ENCODE results near the gene TOX3. TPM values are rescaled to one million over a fixed set of nuclear protein-coding genes. Genes with fewer than 3 reads are reported as not detected.

TOX3 gene
- total and polyA plus RNA-seq, 2 donors (not counting 3 experiments of a cell fraction or from before 2014, with no cell fraction given) = not detected

GRCh38 chr16:52463904-52464303 is 83.0 kb downstream of the TOX3 start:
- Histone ChIP-seq H3K9me1 (replicated peaks; ENCODE audit: control insufficient read depth, extremely low read depth, insufficient read depth, low read length) (no peaks in the 10 kb centered on the region), H2AFZ (ENCODE audit: low read depth, low read length) (no peak overlapping the region), H3K36me3 (ENCODE audit: control insufficient read depth in 2 of 2, extremely low read depth in 1 of 2, insufficient read depth in 2 of 2, low read length in 2 of 2) (no peaks in the 10 kb centered on the region), H3K4me3 (replicated peaks in 1 of 3; ENCODE audit: insufficient read depth in 1 of 3, low read depth in 1 of 3, low read length in 3 of 3) (no peak overlapping the region), H3K79me2 (ENCODE audit: control insufficient read depth, insufficient read depth, low read length) (no peaks in the 10 kb centered on the region), H3K9me3 (replicated peaks; ENCODE audit: control insufficient read depth, insufficient read depth, low read length) (no peaks in the 10 kb centered on the region), H3K27me3 (ENCODE audit: control insufficient read depth in 2 of 2, insufficient read depth in 2 of 2, low read length in 2 of 2) (no peaks in the 10 kb centered on the region), H3K27ac (ENCODE audit: insufficient read depth, low read depth, low read length) (no peak overlapping the region), H4K20me1 (replicated peaks; ENCODE audit: control insufficient read depth, extremely low read depth, insufficient read depth, low read length) (no peaks in the 10 kb centered on the region), H3K4me2 (ENCODE audit: insufficient read depth, low read length) (no peak overlapping the region), H3K4me1 (ENCODE audit: control insufficient read depth, extremely low read depth, insufficient read depth, low read length) (no peaks in the 10 kb centered on the region), H3K9ac (replicated peaks; ENCODE audit: extremely low read depth, insufficient read depth, low read length) (no peak overlapping the region)
- POLR2A ChIA-PET = no interaction called here
- no peak for FAIRE-seq
- BruUV-seq (replicated peaks) = no TSS peak
- CTCF ChIA-PET = no interaction called here
- intact Hi-C loops (cut with micrococcal nuclease) (no loop called here), dilution Hi-C loops (cut with MboI; ENCODE audit: extremely low pct_ligation_motif_present, low sequenced_read_pairs) (no loop called here)
- no peak for TF ChIP-seq FOS (IDR thresholded peaks at IDR 0.05; ENCODE audit: borderline replicate concordance, insufficient read depth, low read length)
- no peak for DNase-seq (ENCODE audit: low read depth, low spot score)

GRCh38 chr16:52462816-52463215 is 84.1 kb downstream of the TOX3 start:
- H3K4me1 ChIP-seq (ENCODE audit: control insufficient read depth, extremely low read depth, insufficient read depth, low read length) = no peaks in the 10 kb centered on the region

More at GRCh38 chr16:52462816-52463215, 84.1 kb downstream of the TOX3 start:
- H3K79me2 ChIP-seq (ENCODE audit: control insufficient read depth, insufficient read depth, low read length) = no peaks in the 10 kb centered on the region
- FAIRE-seq (no peak), DNase-seq (ENCODE audit: low read depth, low spot score) (no peak)
- H4K20me1 ChIP-seq (replicated peaks; ENCODE audit: control insufficient read depth, extremely low read depth, insufficient read depth, low read length) = no peaks in the 10 kb centered on the region
- H3K4me2 ChIP-seq (ENCODE audit: insufficient read depth, low read length) = no peak overlapping the region
- H3K4me3 ChIP-seq (replicated peaks in 1 of 3; ENCODE audit: insufficient read depth in 1 of 3, low read depth in 1 of 3, low read length in 3 of 3) = no peak overlapping the region
- intact Hi-C loops (cut with micrococcal nuclease) (no loop called here), dilution Hi-C loops (cut with MboI; ENCODE audit: extremely low pct_ligation_motif_present, low sequenced_read_pairs) (no loop called here)
- no peaks in the 10 kb centered on the region for H3K36me3 ChIP-seq (ENCODE audit: control insufficient read depth in 2 of 2, extremely low read depth in 1 of 2, insufficient read depth in 2 of 2, low read length in 2 of 2)
- ChIA-PET POLR2A (no interaction called here), CTCF (no interaction called here)
- H2AFZ ChIP-seq (ENCODE audit: low read depth, low read length) = no peak overlapping the region
- H3K9me3 ChIP-seq (replicated peaks; ENCODE audit: control insufficient read depth, insufficient read depth, low read length) = no peaks in the 10 kb centered on the region
- H3K27ac ChIP-seq (ENCODE audit: insufficient read depth, low read depth, low read length) = no peak overlapping the region
- H3K9me1 ChIP-seq (replicated peaks; ENCODE audit: control insufficient read depth, extremely low read depth, insufficient read depth, low read length) = no peaks in the 10 kb centered on the region
- no TSS peak for BruUV-seq (replicated peaks)
- no peaks in the 10 kb centered on the region for H3K27me3 ChIP-seq (ENCODE audit: control insufficient read depth in 2 of 2, insufficient read depth in 2 of 2, low read length in 2 of 2)
- TF ChIP-seq POLR2AphosphoS5 (IDR thresholded peaks at IDR 0.05; ENCODE audit: insufficient read depth, low read depth, low read length) = no peak
- TF ChIP-seq FOS (IDR thresholded peaks at IDR 0.05; ENCODE audit: borderline replicate concordance, insufficient read depth, low read length) = no peak
- no peak for TF ChIP-seq EZH2 (IDR thresholded peaks at IDR 0.05; ENCODE audit: borderline replicate concordance, low read depth, low read length, severe bottlenecking)
- no peak for TF ChIP-seq GATA2 (IDR thresholded peaks at IDR 0.05; ENCODE audit: insufficient read depth, insufficient read length, low read depth, low read length)
- no peak for TF ChIP-seq MYC (IDR thresholded peaks at IDR 0.05; ENCODE audit: low read depth, low read length)
- TF ChIP-seq JUN (IDR thresholded peaks at IDR 0.05; ENCODE audit: borderline replicate concordance, insufficient read depth, insufficient read length, low read depth) = no peak
- TF ChIP-seq CTCF (IDR thresholded peaks at IDR 0.05; ENCODE audit: extremely low read depth in 1 of 2, insufficient read depth in 1 of 2, low read depth in 1 of 2, low read length in 2 of 2) = no peak
- no peak for TF ChIP-seq MAX (IDR thresholded peaks at IDR 0.05; ENCODE audit: insufficient read depth, insufficient read length)
- TF ChIP-seq POLR2A (IDR thresholded peaks at IDR 0.05; ENCODE audit: low read depth, low read length) = no peak
- no peak overlapping the region for H3K9ac ChIP-seq (replicated peaks; ENCODE audit: extremely low read depth, insufficient read depth, low read length)
